ENCODE measurements around the gene CELSR3.

CELSR3 gene

GRCh38 chr3:48660800-48661400, 1.8 kb downstream of the CELSR3 start:
- DNase-seq, result no peak

GRCh38 chr3:48656841-48657281, 5.8 kb downstream of the CELSR3 start:
- no peak for DNase-seq

- no peak for DNase-seq
Measured at GRCh38 chr3:48656061-48656840, 6.4 kb downstream of the CELSR3 start.

GRCh38 chr3:48655606-48656005, 7.1 kb downstream of the CELSR3 start:
- no peak for DNase-seq

GRCh38 chr3:48655063-48655462, 7.6 kb downstream of the CELSR3 start:
- no peak for DNase-seq

- DNase-seq, result no peak
Measured at GRCh38 chr3:48652923-48653715, 9.6 kb downstream of the CELSR3 start.

GRCh38 chr3:48651771-48652170, 10.9 kb downstream of the CELSR3 start:
- DNase-seq, result no peak

GRCh38 chr3:48650723-48651122, 12.0 kb downstream of the CELSR3 start:
- no peak for DNase-seq

- DNase-seq, result no peak
Measured at GRCh38 chr3:48648188-48648850, 14.4 kb downstream of the CELSR3 start.

GRCh38 chr3:48647714-48648113, 15.0 kb downstream of the CELSR3 start:
- DNase-seq, result no peak

GRCh38 chr3:48644898-48645760, 17.6 kb downstream of the CELSR3 start:
- no peak for DNase-seq

GRCh38 chr3:48642605-48643004, 20.1 kb downstream of the CELSR3 start:
- DNase-seq, result no peak

GRCh38 chr3:48641396-48641795, 21.3 kb downstream of the CELSR3 start:
- no peak for DNase-seq

- no peak for DNase-seq
Measured at GRCh38 chr3:48639944-48640606, 22.6 kb downstream of the CELSR3 start.

- no peak for DNase-seq
Measured at GRCh38 chr3:48637305-48637704, 25.4 kb downstream of the CELSR3 start.

- DNase-seq, result no peak
Measured at GRCh38 chr3:48636149-48636655, 26.5 kb downstream of the CELSR3 start.

GRCh38 chr3:48635222-48636021, 27.3 kb downstream of the CELSR3 start, which contains the start of gene SLC26A6:
Gene SLC26A6, minus strand, starts transcription at chr3:48635461. Its CDS starts 68 bp downstream, at chr3:48635393.
- DNase-seq, result peak; percentile 84

GRCh38 chr3:48634661-48635221, 27.9 kb downstream of the CELSR3 start:
- peak; percentile 16 for DNase-seq

GRCh38 chr3:48633743-48634142, 28.9 kb downstream of the CELSR3 start:
- DNase-seq, result no peak

GRCh38 chr3:48633256-48633655, 29.4 kb downstream of the CELSR3 start:
- DNase-seq, result no peak
